Memory B cell (primary cell): ENCODE measurements around the gene LDAH.

Experiments
- ATAC-seq: fragments of 150-1000 bp; cut with Tn5 transposase; 2 replicates; pipeline ENCODE4 v1.10.0; 2021; ENCODE audit warnings: low read depth, mild to moderate bottlenecking, moderate library complexity
- DNase-seq, 2 donors: peaks; one replicate each; pipeline ENCODE4 v3.0.0; 2022; ENCODE audit warnings: low spot score in 2 of 2
- H3K27ac Mint-ChIP-seq: one replicate; pipeline ENCODE4 v1.8.0; 2022; ENCODE audit warnings: mild to moderate bottlenecking, moderate library complexity, mixed read lengths
- H3K27me3 Mint-ChIP-seq: one replicate; pipeline ENCODE4 v1.8.0; 2022; ENCODE audit warnings: mixed read lengths
- H3K36me3 Mint-ChIP-seq: one replicate; pipeline ENCODE4 v1.8.0; 2022; ENCODE audit warnings: mild to moderate bottlenecking, mixed read lengths
- H3K4me1 Mint-ChIP-seq: one replicate; pipeline ENCODE4 v1.8.0; 2022; ENCODE audit warnings: mixed read lengths
- H3K4me3 Mint-ChIP-seq: one replicate; pipeline ENCODE4 v1.8.0; 2022; ENCODE audit warnings: mild to moderate bottlenecking, moderate library complexity, mixed read lengths
- H3K9me3 Mint-ChIP-seq: one replicate; pipeline ENCODE4 v1.8.0; 2022; ENCODE audit warnings: mixed read lengths

LDAH gene

GRCh38 chr2:20668451-20668850 lies 154.4 kb downstream of the LDAH start:
- peaks cover 2% of the 10 kb centered on the region for H3K27me3 Mint-ChIP-seq
- peaks cover 42% of the 10 kb centered on the region for H3K4me1 Mint-ChIP-seq
- ATAC-seq (no peak), DNase-seq (no peak)
- H3K27ac Mint-ChIP-seq = peak overlapping the region; percentile 81
- peak overlapping the region; percentile 84 for H3K4me3 Mint-ChIP-seq
- no peaks in the 10 kb centered on the region for H3K9me3 Mint-ChIP-seq
- H3K36me3 Mint-ChIP-seq = peaks cover 5% of the 10 kb centered on the region

GRCh38 chr2:20667531-20668401 lies 155.1 kb downstream of the LDAH start:
- Mint-ChIP-seq H3K4me1 (peaks cover 45% of the 10 kb centered on the region), H3K36me3 (peaks cover 5% of the 10 kb centered on the region), H3K4me3 (peak overlapping the region; percentile 84), H3K27me3 (peaks cover 2% of the 10 kb centered on the region), H3K27ac (peak overlapping the region; percentile 81), H3K9me3 (no peaks in the 10 kb centered on the region)
- DNase-seq (no peak), ATAC-seq (no peak)

GRCh38 chr2:20667151-20667530 lies 155.8 kb downstream of the LDAH start:
- ATAC-seq (no peak), DNase-seq (no peak)
- Mint-ChIP-seq H3K4me1 (peaks cover 47% of the 10 kb centered on the region), H3K4me3 (peak overlapping the region; percentile 84), H3K27me3 (peaks cover 2% of the 10 kb centered on the region), H3K9me3 (no peaks in the 10 kb centered on the region), H3K36me3 (peaks cover 4% of the 10 kb centered on the region), H3K27ac (peak overlapping the region; percentile 96)

- peaks cover 49% of the 10 kb centered on the region for H3K4me1 Mint-ChIP-seq
- peaks cover 3% of the 10 kb centered on the region for H3K36me3 Mint-ChIP-seq
- peak; percentile 78 for ATAC-seq
- H3K4me3 Mint-ChIP-seq = peak within 1 kb of the TSS; percentile 96
- H3K9me3 Mint-ChIP-seq = no peaks in the 10 kb centered on the region
- H3K27ac Mint-ChIP-seq = peak within 1 kb of the TSS; percentile 96
- peak; percentile 66 to 79 for DNase-seq
- peaks cover 2% of the 10 kb centered on the region for H3K27me3 Mint-ChIP-seq
Observed at GRCh38 chr2:20666304-20667150, 156.4 kb downstream of the LDAH start, which contains the start of gene GDF7. TSS of gene GDF7 (plus strand) at chr2:20667144. CDS start at chr2:20667240, 96 bp downstream.

- ATAC-seq (peak; percentile 16), DNase-seq (peak in 1 of 2 donors; percentile 28)
- H3K36me3 Mint-ChIP-seq = no peaks in the 10 kb centered on the region
- H3K27ac Mint-ChIP-seq = peak overlapping the region; percentile 96
- H3K27me3 Mint-ChIP-seq = peaks cover 3% of the 10 kb centered on the region
- no peaks in the 10 kb centered on the region for H3K9me3 Mint-ChIP-seq
- H3K4me3 Mint-ChIP-seq = peak overlapping the region; percentile 96
- peaks cover 47% of the 10 kb centered on the region for H3K4me1 Mint-ChIP-seq
Observed at GRCh38 chr2:20666005-20666303, 156.9 kb downstream of the LDAH start.

GRCh38 chr2:20665243-20666004 lies 157.5 kb downstream of the LDAH start:
- DNase-seq (no peak), ATAC-seq (no peak)
- H3K27ac Mint-ChIP-seq = peak overlapping the region; percentile 96
- H3K4me3 Mint-ChIP-seq = peak overlapping the region; percentile 96
- peaks cover 47% of the 10 kb centered on the region for H3K4me1 Mint-ChIP-seq
- H3K27me3 Mint-ChIP-seq = peaks cover 3% of the 10 kb centered on the region
- no peaks in the 10 kb centered on the region for H3K36me3 Mint-ChIP-seq
- no peaks in the 10 kb centered on the region for H3K9me3 Mint-ChIP-seq

- Mint-ChIP-seq H3K36me3 (no peaks in the 10 kb centered on the region), H3K4me1 (peaks cover 47% of the 10 kb centered on the region), H3K27ac (peak overlapping the region; percentile 96), H3K9me3 (no peaks in the 10 kb centered on the region), H3K4me3 (peak overlapping the region; percentile 96), H3K27me3 (peaks cover 5% of the 10 kb centered on the region)
- ATAC-seq (no peak), DNase-seq (no peak)
Observed at GRCh38 chr2:20664431-20665242, 158.3 kb downstream of the LDAH start.

- H3K27ac Mint-ChIP-seq = peak overlapping the region; percentile 96
- no peaks in the 10 kb centered on the region for H3K9me3 Mint-ChIP-seq
- no peak overlapping the region for H3K4me3 Mint-ChIP-seq
- DNase-seq (no peak), ATAC-seq (no peak)
- H3K4me1 Mint-ChIP-seq = peaks cover 46% of the 10 kb centered on the region
- no peaks in the 10 kb centered on the region for H3K36me3 Mint-ChIP-seq
- peaks cover 7% of the 10 kb centered on the region for H3K27me3 Mint-ChIP-seq
Observed at GRCh38 chr2:20664071-20664390, 158.9 kb downstream of the LDAH start.

- no peak for DNase-seq
- H3K9me3 Mint-ChIP-seq = no peaks in the 10 kb centered on the region
- H3K4me3 Mint-ChIP-seq = no peak overlapping the region
- H3K27ac Mint-ChIP-seq = peak overlapping the region; percentile 96
- no peak for ATAC-seq
- peaks cover 10% of the 10 kb centered on the region for H3K27me3 Mint-ChIP-seq
- peaks cover 42% of the 10 kb centered on the region for H3K4me1 Mint-ChIP-seq
- H3K36me3 Mint-ChIP-seq = no peaks in the 10 kb centered on the region
Observed at GRCh38 chr2:20663196-20664070, 159.5 kb downstream of the LDAH start.

GRCh38 chr2:20662308-20662937 lies 160.5 kb downstream of the LDAH start:
- H3K36me3 Mint-ChIP-seq = no peaks in the 10 kb centered on the region
- H3K27ac Mint-ChIP-seq = no peak overlapping the region
- peaks cover 35% of the 10 kb centered on the region for H3K4me1 Mint-ChIP-seq
- H3K9me3 Mint-ChIP-seq = no peaks in the 10 kb centered on the region
- H3K27me3 Mint-ChIP-seq = peaks cover 10% of the 10 kb centered on the region
- DNase-seq (no peak), ATAC-seq (no peak)
- H3K4me3 Mint-ChIP-seq = no peak overlapping the region

GRCh38 chr2:20661421-20662307 lies 161.2 kb downstream of the LDAH start:
- peak; percentile 67 to 76 for DNase-seq
- Mint-ChIP-seq H3K4me1 (peaks cover 35% of the 10 kb centered on the region), H3K4me3 (no peak overlapping the region), H3K9me3 (no peaks in the 10 kb centered on the region), H3K27ac (no peak overlapping the region), H3K36me3 (no peaks in the 10 kb centered on the region), H3K27me3 (peaks cover 10% of the 10 kb centered on the region)
- ATAC-seq = peak; percentile 46
